Type B pancreatic cell (in vitro differentiated cells): ENCODE measurements around the gene HABP4. TPM values are rescaled to one million over a fixed set of nuclear protein-coding genes. Genes with fewer than 3 reads are reported as not detected.

Source experiments
- DNase-seq: peaks from one replicate; pipeline ENCODE4 v3.0.0; 2021; ENCODE audit warnings: mixed read lengths; ENCODE audit not compliant: unreplicated experiment; ENCODE audit errors: extremely low spot score
- H3K27ac Mint-ChIP-seq: 2 replicates; pipeline ENCODE4 v1.8.0; 2021; ENCODE audit warnings: mild to moderate bottlenecking, mixed read lengths
- H3K27me3 Mint-ChIP-seq: 2 replicates; pipeline ENCODE4 v1.8.0; 2021; ENCODE audit warnings: mixed read lengths
- H3K36me3 Mint-ChIP-seq: 2 replicates; pipeline ENCODE4 v1.8.0; 2021; ENCODE audit warnings: mixed read lengths
- H3K4me1 Mint-ChIP-seq: one replicate; pipeline ENCODE4 v1.8.0; 2021; ENCODE audit warnings: mixed read lengths; ENCODE audit not compliant: unreplicated experiment
- H3K4me3 Mint-ChIP-seq: 2 replicates; pipeline ENCODE4 v1.8.0; 2021; ENCODE audit warnings: mild to moderate bottlenecking, mixed read lengths
- H3K9me3 Mint-ChIP-seq: 2 replicates; pipeline ENCODE4 v1.8.0; 2021; ENCODE audit warnings: mixed read lengths
- total RNA-seq: library from RNA; stranded (reverse); gene quantifications from 2 replicates; pipeline ENCODE4 v1.2.1, GENCODE V29; 2021; ENCODE audit warnings: low replicate concordance
- TF ChIP-seq, protein P1 (sequence below): fragments of 200-600 bp; sonication (generic); conservative IDR thresholded peaks from 2 replicates; pipeline ENCODE4 v1.5.0; 2021; ENCODE audit warnings: antibody characterized with exemption, mild to moderate bottlenecking

The HABP4 gene
- total RNA-seq, 1 donor from 2014 or later, result 19.4 TPM

DNA sequence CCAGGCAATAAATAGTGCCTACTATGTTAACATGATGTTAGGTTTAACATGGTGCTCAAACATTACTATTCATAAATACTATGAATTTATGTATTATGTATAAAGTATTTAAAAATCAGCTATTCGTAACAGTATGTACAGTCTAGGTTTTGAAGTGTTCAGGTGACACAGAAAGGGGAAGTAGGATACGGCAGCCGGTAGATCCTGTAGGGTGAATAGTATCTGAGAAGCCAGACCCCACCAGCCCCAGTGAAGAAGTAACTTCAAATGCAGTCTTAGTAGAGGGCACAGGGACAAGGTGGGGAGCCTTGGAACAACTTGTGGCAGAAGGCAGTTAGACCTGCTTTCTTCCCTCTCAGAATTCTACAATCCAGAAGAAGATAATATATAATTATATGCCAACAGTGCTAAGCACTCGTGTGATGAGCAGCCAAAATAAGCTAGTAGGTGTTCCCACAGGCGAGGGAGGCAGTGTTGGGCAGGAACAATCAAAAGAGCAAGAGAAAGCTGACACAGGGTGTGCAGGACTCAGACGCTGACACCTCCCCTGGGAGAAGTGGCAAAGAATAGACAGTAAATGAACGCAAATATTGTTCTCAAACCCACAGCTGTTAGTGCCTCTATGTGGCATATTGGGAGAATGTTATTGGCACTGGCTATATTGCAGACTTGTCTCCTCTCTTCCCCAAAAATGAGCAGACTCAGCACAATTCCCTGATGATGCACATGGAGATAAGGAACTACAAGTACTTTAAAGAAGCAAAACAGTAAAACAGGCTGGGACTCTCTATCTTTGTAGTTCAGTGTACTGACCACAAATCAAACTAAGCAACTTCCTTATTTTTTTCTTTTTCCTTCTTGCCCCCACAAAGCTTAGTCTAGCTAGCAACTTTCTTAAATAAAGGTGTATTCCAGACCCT is 36.4 kb upstream of the HABP4 start:
- no peaks in the 10 kb centered on the region for H3K9me3 Mint-ChIP-seq
- H3K4me3 Mint-ChIP-seq, result peak overlapping the region; percentile 9
- H3K4me1 Mint-ChIP-seq, result peaks cover 7% of the 10 kb centered on the region
- no peaks in the 10 kb centered on the region for H3K27me3 Mint-ChIP-seq
- DNase-seq, result no peak
- H3K36me3 Mint-ChIP-seq, result peaks cover 9% of the 10 kb centered on the region
- TF ChIP-seq, protein P1, sequence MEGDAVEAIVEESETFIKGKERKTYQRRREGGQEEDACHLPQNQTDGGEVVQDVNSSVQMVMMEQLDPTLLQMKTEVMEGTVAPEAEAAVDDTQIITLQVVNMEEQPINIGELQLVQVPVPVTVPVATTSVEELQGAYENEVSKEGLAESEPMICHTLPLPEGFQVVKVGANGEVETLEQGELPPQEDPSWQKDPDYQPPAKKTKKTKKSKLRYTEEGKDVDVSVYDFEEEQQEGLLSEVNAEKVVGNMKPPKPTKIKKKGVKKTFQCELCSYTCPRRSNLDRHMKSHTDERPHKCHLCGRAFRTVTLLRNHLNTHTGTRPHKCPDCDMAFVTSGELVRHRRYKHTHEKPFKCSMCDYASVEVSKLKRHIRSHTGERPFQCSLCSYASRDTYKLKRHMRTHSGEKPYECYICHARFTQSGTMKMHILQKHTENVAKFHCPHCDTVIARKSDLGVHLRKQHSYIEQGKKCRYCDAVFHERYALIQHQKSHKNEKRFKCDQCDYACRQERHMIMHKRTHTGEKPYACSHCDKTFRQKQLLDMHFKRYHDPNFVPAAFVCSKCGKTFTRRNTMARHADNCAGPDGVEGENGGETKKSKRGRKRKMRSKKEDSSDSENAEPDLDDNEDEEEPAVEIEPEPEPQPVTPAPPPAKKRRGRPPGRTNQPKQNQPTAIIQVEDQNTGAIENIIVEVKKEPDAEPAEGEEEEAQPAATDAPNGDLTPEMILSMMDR, result no peak
- peak overlapping the region; percentile 53 for H3K27ac Mint-ChIP-seq

DNA sequence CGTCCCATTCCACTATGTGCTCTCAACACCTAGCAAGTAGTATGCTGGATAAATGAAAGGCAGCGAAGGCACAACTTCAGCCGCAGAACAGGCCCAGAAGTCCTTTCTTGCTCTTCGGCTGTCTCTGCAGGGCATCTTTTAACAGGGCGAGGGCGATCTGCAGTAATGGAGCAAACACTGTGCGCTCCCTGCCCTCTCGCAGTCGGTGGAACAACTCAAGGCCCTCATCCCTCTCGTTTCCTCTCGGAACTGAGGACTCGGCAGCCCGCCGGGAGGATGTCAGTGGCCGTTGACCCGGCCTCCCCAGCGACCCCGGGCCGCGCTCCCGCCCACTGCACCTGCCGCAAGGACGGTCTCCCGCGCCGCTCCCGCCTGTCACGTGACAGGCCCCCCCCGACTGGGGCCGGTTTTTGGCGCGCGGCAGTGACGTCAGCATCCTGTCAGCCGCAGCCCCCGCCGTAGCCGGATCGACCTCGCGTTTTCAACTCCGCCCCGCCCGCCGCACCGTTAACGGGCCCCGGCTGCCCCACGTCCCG is 32.9 kb upstream of the HABP4 start:
- TF ChIP-seq, protein P1, result no peak
- Mint-ChIP-seq H3K36me3 (peaks cover 3% of the 10 kb centered on the region), H3K4me1 (peaks cover 28% of the 10 kb centered on the region), H3K27me3 (no peaks in the 10 kb centered on the region), H3K4me3 (peak overlapping the region; percentile 95), H3K27ac (peak overlapping the region; percentile 94), H3K9me3 (no peaks in the 10 kb centered on the region)
- peak; percentile 91 for DNase-seq

DNA sequence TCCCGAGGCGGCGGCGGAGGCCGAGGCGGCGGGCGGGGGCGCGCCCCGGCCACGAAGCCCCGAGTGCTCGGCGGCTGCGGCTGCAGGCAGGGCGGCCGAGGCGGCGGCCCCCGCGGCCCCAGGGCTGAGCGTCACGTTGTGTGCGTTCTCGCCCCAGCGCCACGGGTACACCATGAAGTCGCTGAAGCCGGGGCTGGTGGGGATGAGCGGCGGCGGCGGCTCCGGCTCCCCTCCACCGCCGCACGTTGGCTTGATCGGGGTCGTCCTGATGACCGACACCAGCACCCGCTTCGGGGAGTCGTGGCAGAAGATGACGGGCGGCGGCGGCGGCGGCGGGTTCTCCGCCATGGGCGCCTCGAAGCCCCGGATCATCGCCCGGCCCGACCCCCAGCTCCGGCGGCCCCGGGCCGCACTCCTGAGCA is 32.3 kb upstream of the HABP4 start:
- no peaks in the 10 kb centered on the region for H3K9me3 Mint-ChIP-seq
- H3K4me3 Mint-ChIP-seq, result peak overlapping the region; percentile 90
- DNase-seq, result no peak
- H3K27me3 Mint-ChIP-seq, result no peaks in the 10 kb centered on the region
- peaks cover 3% of the 10 kb centered on the region for H3K36me3 Mint-ChIP-seq
- TF ChIP-seq, protein P1, result no peak
- H3K4me1 Mint-ChIP-seq, result peaks cover 28% of the 10 kb centered on the region
- peak overlapping the region; percentile 80 for H3K27ac Mint-ChIP-seq

DNA sequence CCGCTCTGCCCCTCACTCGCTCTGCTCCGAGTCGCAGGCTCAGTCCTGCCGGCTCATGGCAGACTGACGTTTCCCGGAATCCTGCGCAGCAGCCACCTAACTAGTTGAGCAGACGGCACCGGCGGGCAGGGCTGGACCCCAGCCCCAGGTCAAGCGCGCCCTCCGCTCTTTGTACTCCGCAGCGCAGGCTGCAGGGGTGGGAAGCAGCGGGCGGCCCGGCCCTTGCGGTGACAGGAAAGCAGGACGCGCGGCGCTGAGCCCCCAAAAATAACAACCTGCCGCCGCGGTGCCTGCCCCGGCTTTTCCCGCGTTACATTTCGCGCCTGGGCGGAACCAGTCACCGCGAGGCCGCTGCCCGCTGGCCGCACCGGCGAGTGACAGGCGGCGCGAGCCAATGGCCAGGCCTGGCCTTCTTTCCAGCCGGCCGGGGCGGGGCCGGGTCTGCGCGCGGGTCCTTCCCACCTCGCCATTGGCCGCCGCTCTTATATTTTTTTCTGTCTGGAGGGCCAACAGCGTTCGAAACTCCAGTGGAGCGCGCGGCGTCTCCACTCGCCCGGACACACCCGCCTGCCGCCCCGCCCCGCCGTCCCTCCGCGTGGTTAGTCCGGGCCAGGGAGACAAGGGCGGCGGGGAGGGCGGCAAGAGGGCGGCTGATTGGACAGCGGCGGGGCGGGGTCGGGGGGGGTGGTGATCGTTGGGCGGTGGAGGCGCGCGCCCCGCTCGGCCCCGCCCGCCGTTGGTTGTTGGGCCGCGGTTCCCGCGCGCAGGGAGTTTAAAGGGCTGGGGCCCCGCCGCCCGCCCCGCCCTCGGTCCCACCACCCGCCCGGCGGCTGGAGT is 31.7 kb upstream of the HABP4 start, which contains the start of gene ZNF367:
TSS of gene ZNF367 (minus strand) at position 288 of the 837 bp plus-strand sequence. CDS start 338 bp downstream, outside the sequence.
- Mint-ChIP-seq H3K27ac (peak within 1 kb of the TSS; percentile 95), H3K9me3 (no peaks in the 10 kb centered on the region), H3K4me1 (peaks cover 28% of the 10 kb centered on the region)

More for the DNA sequence above, 31.7 kb upstream of the HABP4 start, which contains the start of gene ZNF367:
- DNase-seq, result peak; percentile 97
- Mint-ChIP-seq H3K4me3 (peak within 1 kb of the TSS; percentile 95), H3K36me3 (peaks cover 3% of the 10 kb centered on the region), H3K27me3 (no peaks in the 10 kb centered on the region)
- TF ChIP-seq, protein P1, result no peak
